ENCODE measurements around the gene NKX2-2.

- TF ChIP-seq ZBTB43 (CRISPR knock-in tag; IDR thresholded peaks at IDR 0.05) (no peak), ATF2 (CRISPR knock-in tag; IDR thresholded peaks at IDR 0.05; ENCODE audit: borderline replicate concordance, low read depth) (no peak), CTCF (IDR thresholded peaks at IDR 0.05) (no peak), AFF4 (CRISPR knock-in tag; IDR thresholded peaks at IDR 0.05; ENCODE audit: borderline replicate concordance) (no peak), CBFB (CRISPR knock-in tag; IDR thresholded peaks at IDR 0.05; ENCODE audit: low read depth) (no peak), ETV6 (CRISPR knock-in tag; IDR thresholded peaks at IDR 0.05) (no peak), USF1 (CRISPR knock-in tag; IDR thresholded peaks at IDR 0.05) (no peak), JUN (CRISPR knock-in tag; IDR thresholded peaks at IDR 0.05) (no peak), ZBTB21 (CRISPR knock-in tag; IDR thresholded peaks at IDR 0.05; ENCODE audit: borderline replicate concordance) (no peak)
Observed at GRCh38 chr20:21504323-21504722, 9.5 kb downstream of the NKX2-2 start.

Data from WTC11 (cell line).